KMS-11 (cell line): Measurements from ENCODE around the gene IQGAP2.
"Not testable (repeated sequence)": the region's sequence is repeated elsewhere in the genome, so short reads cannot be mapped to it uniquely, and the experiment has no call there.

ENCODE experiments used
- H2AFZ ChIP-seq: fragments of 200-600 bp; sonication (generic); 2 replicates; pipeline ENCODE4 v1.6.1; 2016; ENCODE audit warnings: antibody characterized with exemption, mixed run types, low read depth
- H3K27ac ChIP-seq: fragments of 200-600 bp; sonication (generic); 2 replicates; pipeline ENCODE4 v1.6.1; 2016; ENCODE audit warnings: mild to moderate bottlenecking, mixed run types
- H3K27me3 ChIP-seq: fragments of 200-600 bp; sonication (generic); 2 replicates; pipeline ENCODE4 v1.6.1; 2017; ENCODE audit warnings: mild to moderate bottlenecking, low read depth, mixed run types, moderate library complexity; ENCODE audit not compliant: insufficient read depth
- H3K36me3 ChIP-seq: fragments of 200-600 bp; sonication (generic); 2 replicates; pipeline ENCODE4 v1.6.1; 2017; ENCODE audit warnings: mild to moderate bottlenecking, mixed run types; ENCODE audit not compliant: insufficient read depth
- H3K4me1 ChIP-seq: fragments of 200-600 bp; sonication (generic); 2 replicates; pipeline ENCODE4 v1.6.1; 2016; ENCODE audit warnings: mild to moderate bottlenecking, low read depth, mixed run types; ENCODE audit not compliant: poor library complexity, severe bottlenecking
- H3K4me2 ChIP-seq: fragments of 200-600 bp; sonication (generic); 2 replicates; pipeline ENCODE4 v1.7.0; 2016; ENCODE audit warnings: mild to moderate bottlenecking, mixed run types
- H3K4me3 ChIP-seq: fragments of 200-600 bp; sonication (generic); IDR thresholded peaks from 2 replicates; pipeline ENCODE4 v1.6.1; 2017; ENCODE audit warnings: low read depth, low read length, mixed read lengths; ENCODE audit not compliant: insufficient read depth
- H3K79me2 ChIP-seq: fragments of 200-600 bp; sonication (generic); 2 replicates; pipeline ENCODE4 v1.6.1; 2016; ENCODE audit warnings: low read depth, mixed run types; ENCODE audit not compliant: insufficient read depth
- H3K9ac ChIP-seq: fragments of 200-600 bp; sonication (generic); 2 replicates; pipeline ENCODE4 v1.6.1; 2016; ENCODE audit warnings: mild to moderate bottlenecking, mixed run types
- H4K20me1 ChIP-seq: fragments of 200-600 bp; sonication (generic); 2 replicates; pipeline ENCODE4 v1.6.1; 2016; ENCODE audit warnings: mild to moderate bottlenecking, mixed run types; ENCODE audit not compliant: insufficient read depth
- CTCF ChIP-seq: fragments of 200-600 bp; sonication (generic); conservative IDR thresholded peaks from 2 replicates; pipeline ENCODE4 v1.6.1; 2017; ENCODE audit warnings: low read depth, mild to moderate bottlenecking, antibody characterized with exemption, low read length, moderate library complexity, mixed read lengths

Gene IQGAP2

DNA sequence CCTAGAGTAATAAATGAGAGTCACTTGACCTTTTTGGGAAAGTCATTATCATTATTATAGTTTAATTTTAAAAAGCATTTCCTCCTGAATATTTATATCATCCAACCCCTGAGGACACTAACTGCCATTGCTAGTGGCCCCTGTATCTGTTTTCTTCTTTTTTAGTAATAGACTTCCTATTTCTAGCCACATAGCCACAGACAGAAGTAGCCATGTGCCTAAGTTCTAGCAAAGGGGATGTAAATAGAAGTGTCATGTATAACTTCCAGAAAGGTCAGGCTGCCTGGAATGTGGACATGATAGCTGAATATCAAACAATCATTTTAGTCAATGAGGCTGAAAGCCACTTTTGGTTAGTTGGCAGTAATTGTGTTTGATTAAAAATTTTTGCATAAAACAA, 37.5 kb upstream of the IQGAP2 start:
- Histone ChIP-seq H3K9ac (no peak overlapping the region), H2AFZ (no peak overlapping the region), H3K4me2 (no peak overlapping the region), H3K4me3 (no peak overlapping the region), H3K27me3 (no peaks in the 10 kb centered on the region), H3K4me1 (peaks cover 29% of the 10 kb centered on the region), H4K20me1 (no peaks in the 10 kb centered on the region), H3K79me2 (no peaks in the 10 kb centered on the region), H3K36me3 (no peaks in the 10 kb centered on the region), H3K27ac (no peak overlapping the region)
- no peak for TF ChIP-seq CTCF

GRCh38 chr5:76366596-76366995, 36.5 kb upstream of the IQGAP2 start:
- no peak overlapping the region for H3K27ac ChIP-seq
- H3K27me3 ChIP-seq = no peaks in the 10 kb centered on the region
- H3K4me2 ChIP-seq = no peak overlapping the region
- TF ChIP-seq CTCF = no peak
- H4K20me1 ChIP-seq = no peaks in the 10 kb centered on the region
- no peaks in the 10 kb centered on the region for H3K79me2 ChIP-seq
- no peak overlapping the region for H2AFZ ChIP-seq
- H3K4me3 ChIP-seq = no peak overlapping the region
- H3K4me1 ChIP-seq = peaks cover 34% of the 10 kb centered on the region
- no peaks in the 10 kb centered on the region for H3K36me3 ChIP-seq
- no peak overlapping the region for H3K9ac ChIP-seq

GRCh38 chr5:76367623-76368371, 35.3 kb upstream of the IQGAP2 start:
- no peaks in the 10 kb centered on the region for H3K36me3 ChIP-seq
- H3K4me1 ChIP-seq = peaks cover 46% of the 10 kb centered on the region
- H4K20me1 ChIP-seq = no peaks in the 10 kb centered on the region
- 0 out of 2 replicates have a peak overlapping the region, but pooled peaks have one; percentile 11 for H3K4me2 ChIP-seq
- H3K79me2 ChIP-seq = no peaks in the 10 kb centered on the region
- H3K9ac ChIP-seq = no peak overlapping the region
- no peak overlapping the region for H3K4me3 ChIP-seq
- H3K27me3 ChIP-seq = no peaks in the 10 kb centered on the region
- peak overlapping the region; percentile 15 for H2AFZ ChIP-seq
- H3K27ac ChIP-seq = peak overlapping the region; percentile 56
- TF ChIP-seq CTCF = no peak

- Histone ChIP-seq H3K27ac (no peak overlapping the region), H3K36me3 (no peaks in the 10 kb centered on the region), H3K4me2 (no peak overlapping the region), H4K20me1 (no peaks in the 10 kb centered on the region), H3K27me3 (no peaks in the 10 kb centered on the region), H3K9ac (no peak overlapping the region), H3K79me2 (no peaks in the 10 kb centered on the region), H3K4me1 (peaks cover 47% of the 10 kb centered on the region), H2AFZ (no peak overlapping the region), H3K4me3 (no peak overlapping the region)
- TF ChIP-seq CTCF = no peak
These were observed 34.1 kb upstream of the IQGAP2 start for GRCh38 chr5:76368941-76369340.

GRCh38 chr5:76369668-76370067, 33.4 kb upstream of the IQGAP2 start:
- H3K4me2 ChIP-seq, H3K27me3 ChIP-seq, H4K20me1 ChIP-seq, H3K79me2 ChIP-seq, H2AFZ ChIP-seq, H3K4me3 ChIP-seq, H3K9ac ChIP-seq, H3K36me3 ChIP-seq, H3K27ac ChIP-seq: not testable (repeated sequence)
- H3K4me1 ChIP-seq = peaks cover 54% of the 10 kb centered on the region
